GM21423 (cell line): ENCODE results near the gene LCMT1.

Experiments used
- ATAC-seq: cut with Tn5 transposase; IDR thresholded peaks from one replicate; pipeline ENCODE4 v1.9.1; 2021; ENCODE audit warnings: mild to moderate bottlenecking, moderate library complexity; ENCODE audit not compliant: unreplicated experiment

The LCMT1 gene

DNA sequence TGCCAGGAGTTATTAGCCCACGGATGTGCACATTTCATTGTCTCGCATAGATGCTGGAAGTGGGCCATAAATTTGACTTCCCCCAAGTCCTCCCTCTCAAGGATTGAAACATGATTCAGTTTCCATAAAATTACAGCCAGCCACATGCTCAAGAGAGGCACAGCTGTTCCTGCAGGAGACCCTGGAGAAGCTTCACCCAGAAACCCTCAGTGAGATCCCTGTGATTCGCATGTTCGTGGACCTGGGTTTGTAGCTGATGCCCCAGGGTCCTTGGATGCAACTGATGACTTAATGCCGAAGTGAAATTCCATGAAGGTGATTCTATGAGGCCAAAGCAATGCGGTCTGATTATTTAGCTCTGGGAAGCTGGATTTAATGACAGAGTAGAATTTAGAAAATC, 80.6 kb downstream of the LCMT1 start:
- no peak for ATAC-seq

DNA sequence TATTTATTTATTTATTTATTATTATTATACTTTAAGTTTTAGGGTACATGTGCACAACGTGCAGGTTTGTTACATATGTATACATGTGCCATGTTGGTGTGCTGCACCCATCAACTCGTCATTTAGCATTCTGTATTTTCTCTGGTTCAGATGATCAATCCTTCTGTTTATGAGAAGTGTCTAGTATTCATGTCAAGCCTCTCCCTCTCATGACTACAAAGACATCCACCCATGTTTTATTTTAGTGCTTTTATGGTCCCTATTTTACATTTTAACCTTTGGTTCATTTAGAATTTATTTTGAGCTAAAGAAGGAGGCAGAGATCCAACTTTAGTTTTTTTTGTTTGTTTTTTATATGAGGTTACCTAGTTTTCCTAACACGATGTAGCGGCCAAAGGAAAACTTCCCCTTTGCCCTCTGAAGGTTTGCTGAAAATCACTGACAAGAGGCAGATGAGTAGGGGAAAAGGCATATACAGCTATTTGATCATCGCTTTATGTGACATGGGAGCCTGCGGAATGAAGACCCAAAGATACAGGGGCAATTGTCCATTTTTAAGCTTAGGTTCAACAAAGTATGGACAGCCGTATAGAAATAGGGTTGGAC, 82.8 kb downstream of the LCMT1 start:
- ATAC-seq = no peak

DNA sequence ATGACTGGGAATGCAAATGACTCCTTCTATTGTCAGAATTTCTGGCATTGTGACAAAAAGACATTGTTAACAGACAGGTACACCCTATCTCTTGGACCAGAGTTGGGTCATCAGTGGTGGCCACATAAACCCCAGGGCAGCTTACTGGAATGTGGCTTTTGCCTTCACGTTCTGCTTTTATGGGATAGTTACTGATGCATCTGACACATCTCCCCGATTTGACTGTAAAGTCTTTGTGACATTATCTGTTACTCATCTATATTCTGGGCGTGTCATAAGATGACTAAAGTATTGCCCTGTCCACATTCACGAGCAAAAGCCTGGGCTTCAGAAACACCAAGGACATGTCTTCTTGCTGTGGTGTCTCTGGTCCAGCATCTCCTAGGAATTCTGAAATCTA, 86.5 kb downstream of the LCMT1 start:
- ATAC-seq = no peak

DNA sequence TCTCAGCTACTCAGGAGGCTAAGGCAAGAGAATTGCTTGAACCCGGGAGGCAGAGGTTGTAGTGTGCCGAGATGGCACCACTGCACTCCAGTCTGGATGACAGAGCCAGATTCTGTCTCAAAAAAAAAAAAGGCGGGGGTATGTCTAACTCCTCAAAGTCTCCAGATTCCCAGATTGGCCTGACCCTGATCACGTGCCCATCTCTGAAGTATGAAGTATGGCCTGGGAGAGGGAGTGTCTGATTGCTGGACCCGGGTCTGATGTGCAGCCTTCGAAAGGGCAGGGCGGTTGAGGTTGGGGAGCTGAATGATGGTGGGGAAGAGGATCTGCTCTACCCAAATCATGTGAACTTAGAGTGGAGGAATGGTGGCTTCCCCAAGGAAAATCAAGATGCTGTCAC, 87.9 kb downstream of the LCMT1 start:
- no peak for ATAC-seq

DNA sequence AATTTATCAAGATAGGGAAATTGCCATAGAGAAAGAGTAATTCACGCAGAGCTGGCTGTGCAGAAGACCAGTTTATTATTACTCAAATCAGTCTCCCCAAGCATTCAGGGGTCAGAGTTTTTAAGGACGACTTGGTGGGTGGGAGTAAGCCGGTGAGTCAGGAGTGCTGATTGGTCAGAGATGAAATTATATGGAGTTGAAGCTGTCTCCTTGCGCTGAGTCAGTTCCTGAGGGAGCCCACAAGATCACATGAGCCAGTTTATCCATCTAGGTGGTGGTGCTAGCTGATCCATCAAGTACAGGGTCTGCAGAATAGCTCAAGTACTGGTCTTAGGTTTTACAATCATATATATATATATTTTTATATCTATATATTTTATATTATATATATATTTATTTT, 99.2 kb downstream of the LCMT1 start:
- no peak for ATAC-seq

DNA sequence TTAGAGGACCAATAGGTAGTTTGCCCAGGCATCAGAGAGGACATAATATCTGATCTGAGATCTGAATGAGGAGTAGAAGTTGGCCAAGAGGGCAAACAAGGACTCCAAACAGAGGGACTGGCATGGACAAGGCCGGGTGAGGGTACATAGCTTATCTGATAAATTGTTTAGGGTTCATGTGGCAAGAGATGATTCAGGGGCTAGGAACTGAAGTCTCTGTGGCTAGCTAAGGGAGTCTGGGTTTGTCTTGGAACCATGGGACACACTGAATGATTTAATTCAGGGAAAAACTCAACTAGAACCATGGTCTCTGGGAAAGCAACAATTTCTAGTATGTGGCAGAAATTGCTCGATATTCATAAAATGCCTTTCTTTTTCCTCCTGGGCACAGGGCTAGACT, 101.1 kb downstream of the LCMT1 start:
- ATAC-seq = no peak

DNA sequence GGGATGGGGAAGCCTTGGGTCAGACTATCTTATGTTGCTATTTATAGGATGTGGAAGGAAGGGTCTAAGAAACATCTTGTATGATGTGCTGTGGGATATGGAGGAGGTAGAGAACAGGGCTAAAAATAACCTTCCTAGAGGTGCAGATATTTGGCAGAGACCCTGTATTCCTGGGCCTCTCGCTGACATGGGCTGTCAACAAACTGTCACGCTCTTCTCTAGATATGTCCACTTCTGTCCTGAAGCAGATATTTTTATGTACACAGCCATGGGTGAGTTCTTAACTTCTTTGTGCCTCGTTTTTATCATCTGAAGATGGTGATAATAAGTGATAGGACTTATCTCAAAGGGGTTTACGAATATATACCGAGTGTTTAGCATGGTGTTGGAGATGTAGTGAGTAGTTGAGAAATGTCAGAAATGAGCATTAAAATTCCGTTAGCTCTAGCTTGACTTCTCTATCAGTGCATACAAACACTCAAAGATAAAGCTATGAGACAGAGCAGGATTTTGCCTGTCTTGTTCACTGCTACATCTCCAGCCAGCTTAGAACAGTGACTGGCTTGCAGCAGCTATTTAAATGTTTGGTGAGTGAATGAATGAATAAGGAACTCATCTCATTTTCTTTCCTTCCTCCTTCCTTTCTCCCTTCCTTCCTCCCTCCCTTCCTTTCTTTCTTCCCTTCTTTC, 102.3 kb downstream of the LCMT1 start:
- no peak for ATAC-seq

DNA sequence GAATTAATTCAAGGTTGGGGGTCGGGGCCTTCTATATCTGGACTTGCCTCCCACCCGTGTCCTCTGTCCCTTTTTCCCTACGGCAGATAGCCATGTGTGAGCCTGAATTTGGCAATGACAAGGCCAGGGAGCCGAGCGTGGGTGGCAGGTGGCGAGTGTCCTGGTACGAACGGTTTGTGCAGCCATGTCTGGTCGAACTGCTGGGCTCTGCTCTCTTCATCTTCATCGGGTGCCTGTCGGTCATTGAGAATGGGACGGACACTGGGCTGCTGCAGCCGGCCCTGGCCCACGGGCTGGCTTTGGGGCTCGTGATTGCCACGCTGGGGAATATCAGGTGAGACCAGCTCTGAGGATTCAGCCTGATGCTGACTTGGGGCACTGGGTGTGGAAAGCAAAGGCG, 105.6 kb downstream of the LCMT1 start:
- ATAC-seq = no peak

DNA sequence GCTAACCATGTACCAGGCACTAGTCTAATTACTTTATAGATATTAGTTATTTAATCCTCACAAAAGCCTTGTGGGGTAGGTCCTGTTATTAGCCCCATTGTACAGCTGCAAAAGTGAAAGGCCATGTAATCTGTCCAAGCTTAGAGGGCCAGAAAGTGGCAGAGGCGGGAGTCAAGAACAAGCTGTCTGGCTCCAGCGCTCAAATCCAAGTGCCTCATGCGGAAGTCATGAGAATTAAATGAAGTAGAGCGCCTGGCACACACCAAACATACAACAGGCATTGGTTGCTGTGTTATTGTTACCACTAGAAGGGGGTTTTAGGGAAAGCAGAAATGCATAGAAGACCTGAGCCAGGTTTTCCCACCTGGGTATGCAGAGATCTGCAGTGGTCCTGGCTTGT, 106.4 kb downstream of the LCMT1 start:
- no peak for ATAC-seq

DNA sequence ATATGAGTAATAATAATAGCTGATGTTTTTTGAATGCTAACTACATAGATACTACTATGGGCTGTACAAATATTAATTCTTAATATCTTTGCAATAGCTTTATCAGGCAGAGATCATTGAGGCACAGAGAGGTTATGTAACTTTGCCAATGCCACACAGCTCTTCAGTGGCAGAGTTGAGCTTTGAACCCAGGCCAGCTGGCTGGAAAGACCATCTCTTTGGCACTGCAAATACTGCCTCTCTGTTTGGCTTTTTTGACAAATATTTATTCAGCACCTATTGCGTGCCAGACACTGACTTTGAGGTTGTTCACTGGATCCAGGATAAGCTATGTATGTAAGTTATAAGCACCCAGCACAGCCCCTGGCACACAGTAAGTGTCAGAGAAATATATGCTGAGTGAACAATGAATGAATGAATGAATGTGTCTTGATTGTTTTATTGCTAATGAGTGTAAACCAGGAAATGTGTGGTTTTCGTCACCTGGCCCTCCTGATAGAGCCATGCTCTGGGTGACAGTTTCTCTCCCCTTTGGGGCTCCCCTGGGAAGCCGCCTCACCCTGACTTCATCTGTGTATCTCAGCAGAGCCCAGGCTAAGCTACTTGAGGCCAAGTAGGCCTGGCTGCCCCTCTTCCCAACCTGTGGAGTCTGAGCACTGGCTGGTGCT, 107.7 kb downstream of the LCMT1 start:
- ATAC-seq = no peak

DNA sequence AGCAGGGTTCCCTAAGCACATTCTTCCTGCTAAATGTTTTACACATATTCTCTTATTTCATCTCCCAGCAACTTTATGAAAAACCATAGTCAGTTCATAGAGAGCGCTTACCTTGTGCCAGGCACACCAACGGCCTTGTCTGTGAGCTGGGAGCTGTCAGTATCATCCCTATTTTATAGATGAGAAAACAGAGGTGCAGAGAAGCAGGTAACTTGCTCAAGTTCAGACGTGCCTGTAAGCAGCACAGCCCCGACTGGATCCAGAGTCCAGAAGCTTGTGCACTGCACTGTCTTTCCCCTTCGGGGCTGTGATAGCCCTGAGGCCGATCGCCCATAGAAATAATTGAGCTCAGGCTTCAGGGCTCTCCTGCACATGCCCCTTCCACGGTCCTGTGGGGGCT, 111.4 kb downstream of the LCMT1 start:
- ATAC-seq = no peak

DNA sequence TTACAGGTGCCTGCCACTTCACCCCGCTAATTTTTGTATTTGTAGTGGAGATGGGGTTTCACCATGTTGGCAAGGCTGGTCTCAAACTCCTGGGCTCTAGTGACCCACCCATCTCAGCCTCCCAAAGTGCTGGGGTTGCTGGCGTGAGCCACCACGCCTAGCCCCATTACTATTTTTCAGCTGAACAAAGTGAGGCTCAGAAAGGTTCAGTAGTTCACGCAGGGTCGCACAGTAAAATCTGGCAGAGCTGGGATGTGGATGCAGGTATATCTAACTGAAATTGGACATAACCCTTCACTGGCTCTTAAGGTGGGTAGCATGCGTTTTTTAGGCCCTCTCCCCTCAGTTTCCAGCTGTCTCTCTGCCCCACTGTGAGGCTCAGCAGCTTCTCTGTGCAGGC, 112.4 kb downstream of the LCMT1 start:
- ATAC-seq = no peak

DNA sequence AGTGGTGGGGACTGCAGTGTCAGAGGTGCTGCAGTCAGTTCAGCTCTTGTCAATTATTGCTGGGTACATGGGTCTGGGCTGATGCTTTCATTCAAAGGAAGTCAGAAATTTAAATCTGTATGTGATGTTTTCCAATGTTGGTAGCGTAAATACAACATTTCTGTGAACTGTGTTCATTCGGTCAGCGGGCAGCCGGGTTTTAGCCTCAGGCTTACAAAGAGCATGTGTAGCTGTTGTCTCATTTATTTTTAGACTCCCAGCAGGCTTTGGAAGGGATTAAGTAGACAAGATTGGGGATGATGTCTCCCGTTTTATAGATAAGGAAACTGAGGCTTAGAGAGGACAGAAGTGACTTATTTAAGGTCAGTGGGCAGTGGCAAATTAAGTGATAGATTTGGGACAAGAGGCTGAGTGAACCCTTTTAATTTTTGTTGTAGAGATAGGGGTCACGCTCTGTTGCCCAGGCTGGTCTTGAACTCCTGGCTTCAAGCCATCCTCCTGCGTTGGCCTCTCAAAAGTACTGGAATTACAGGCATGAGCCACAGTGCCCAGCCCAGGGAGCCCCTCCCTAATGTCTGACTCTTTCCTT, 113.3 kb downstream of the LCMT1 start:
- no peak for ATAC-seq
